HG02588 (cell line): ENCODE data around the gene GPR137B.

Source experiments
- ATAC-seq: cut with Tn5 transposase; IDR thresholded peaks from one replicate; pipeline ENCODE4 v1.9.1; 2021; ENCODE audit warnings: mild to moderate bottlenecking, moderate library complexity; ENCODE audit not compliant: unreplicated experiment

The GPR137B gene

GRCh38 chr1:236114076-236114747 is 28.1 kb upstream of the GPR137B start:
- ATAC-seq = no peak

GRCh38 chr1:236117710-236118109 is 24.6 kb upstream of the GPR137B start:
- ATAC-seq = no peak

GRCh38 chr1:236119943-236120484 is 22.3 kb upstream of the GPR137B start:
- no peak for ATAC-seq

GRCh38 chr1:236120721-236121153 is 21.6 kb upstream of the GPR137B start:
- peak; percentile 31 for ATAC-seq

GRCh38 chr1:236122176-236122575 is 20.2 kb upstream of the GPR137B start:
- peak; percentile 70 for ATAC-seq

GRCh38 chr1:236123563-236123962 is 18.8 kb upstream of the GPR137B start:
- no peak for ATAC-seq

GRCh38 chr1:236124965-236125364 is 17.4 kb upstream of the GPR137B start:
- no peak for ATAC-seq

- ATAC-seq = no peak
Measured at GRCh38 chr1:236127045-236127444, 15.3 kb upstream of the GPR137B start.

GRCh38 chr1:236128646-236129178 is 13.6 kb upstream of the GPR137B start:
- no peak for ATAC-seq

- ATAC-seq = no peak
Measured at GRCh38 chr1:236129306-236129705, 13.0 kb upstream of the GPR137B start.

GRCh38 chr1:236130372-236130771 is 12.0 kb upstream of the GPR137B start:
- ATAC-seq = no peak

GRCh38 chr1:236131916-236132315 is 10.4 kb upstream of the GPR137B start:
- no peak for ATAC-seq

- no peak for ATAC-seq
Measured at GRCh38 chr1:236132420-236133046, 9.8 kb upstream of the GPR137B start.

- no peak for ATAC-seq
Measured at GRCh38 chr1:236133339-236133738, 9.0 kb upstream of the GPR137B start.

GRCh38 chr1:236133802-236134201 is 8.5 kb upstream of the GPR137B start:
- no peak for ATAC-seq

GRCh38 chr1:236137285-236137852 is 5.0 kb upstream of the GPR137B start:
- no peak for ATAC-seq

GRCh38 chr1:236139495-236139894 is 2.8 kb upstream of the GPR137B start:
- ATAC-seq = no peak

- ATAC-seq = no peak
Measured at GRCh38 chr1:236140705-236141446, 1.5 kb upstream of the GPR137B start.

- ATAC-seq = peak; percentile 16
Measured at GRCh38 chr1:236141447-236142252, 689 bp upstream of the GPR137B start.
